Gastrocnemius medialis (tissue), 4 donors: ENCODE data around the gene PKD2L1.
"Not testable (repeated sequence)": the region's sequence is repeated elsewhere in the genome, so short reads cannot be mapped to it uniquely, and the experiment has no call there.

Experiments
- CTCF ChIP-seq, 5 experiments: fragments of 450-650 bp in 3 of 5; fragments of 200-600 bp in 2 of 5; sonication (generic) in 2 of 5; IDR thresholded peaks in 4 of 5; conservative IDR thresholded peaks in 1 of 5; 1 replicate in 4 of 5; 2 replicates in 1 of 5; pipeline ENCODE4 v1.5.1; 2016 to 2019; ENCODE audit warnings: antibody characterized with exemption in 5 of 5, mild to moderate bottlenecking in 3 of 5, moderate library complexity in 3 of 5
- POLR2A ChIP-seq, 2 donors: fragments of 450-650 bp; IDR thresholded peaks; one replicate each; pipeline ENCODE4 v1.6.1; 2017; ENCODE audit warnings: antibody characterized with exemption in 2 of 2, mild to moderate bottlenecking in 2 of 2, moderate library complexity in 2 of 2

- not testable (repeated sequence) for TF ChIP-seq CTCF (IDR thresholded peaks at IDR 0.05 in 4 of 5, conservative IDR thresholded peaks at IDR 0.05 in 1 of 5); POLR2A (IDR thresholded peaks at IDR 0.05)
Measured at GRCh38 chr10:100301123-100301522, 28.9 kb downstream of the PKD2L1 start.
